ENCODE data around the gene LMX1B.
"Not testable (repeated sequence)": the region's sequence is repeated elsewhere in the genome, so short reads cannot be mapped to it uniquely, and the experiment has no call there.

LMX1B gene

GRCh38 chr9:126613651-126614050 lies at the start of gene LMX1B:
LMX1B (plus strand) TSS chr9:126613928; CDS start chr9:126614450, 522 bp downstream.
- DNase-seq (ENCODE audit: low read depth in 2 of 2) = no peak

GRCh38 chr9:126564128-126564527 lies 49.6 kb upstream of the LMX1B start:
- no peak for DNase-seq (ENCODE audit: low read depth in 2 of 2)

DNA sequence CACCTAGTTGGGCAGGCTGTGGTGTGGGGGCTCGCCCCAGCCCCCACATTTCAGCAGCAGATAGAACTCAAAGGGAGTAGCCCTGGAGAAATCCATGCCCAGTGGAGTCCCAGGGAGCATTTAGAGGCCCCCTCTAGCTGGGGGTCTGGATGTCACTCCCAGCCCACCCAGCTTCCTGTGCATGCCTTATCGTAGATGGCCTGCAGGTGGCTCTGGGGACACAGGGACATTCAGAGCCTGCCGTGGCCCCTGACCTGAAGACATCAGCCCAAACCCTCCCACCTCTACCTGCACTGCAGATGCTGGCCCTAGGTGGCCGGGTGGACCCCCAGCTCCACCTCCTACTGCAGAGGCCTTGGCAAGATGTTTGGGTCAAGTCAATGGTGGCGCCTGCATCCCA lies 49.0 kb upstream of the LMX1B start:
- DNase-seq (ENCODE audit: low read depth in 2 of 2) = no peak

DNA sequence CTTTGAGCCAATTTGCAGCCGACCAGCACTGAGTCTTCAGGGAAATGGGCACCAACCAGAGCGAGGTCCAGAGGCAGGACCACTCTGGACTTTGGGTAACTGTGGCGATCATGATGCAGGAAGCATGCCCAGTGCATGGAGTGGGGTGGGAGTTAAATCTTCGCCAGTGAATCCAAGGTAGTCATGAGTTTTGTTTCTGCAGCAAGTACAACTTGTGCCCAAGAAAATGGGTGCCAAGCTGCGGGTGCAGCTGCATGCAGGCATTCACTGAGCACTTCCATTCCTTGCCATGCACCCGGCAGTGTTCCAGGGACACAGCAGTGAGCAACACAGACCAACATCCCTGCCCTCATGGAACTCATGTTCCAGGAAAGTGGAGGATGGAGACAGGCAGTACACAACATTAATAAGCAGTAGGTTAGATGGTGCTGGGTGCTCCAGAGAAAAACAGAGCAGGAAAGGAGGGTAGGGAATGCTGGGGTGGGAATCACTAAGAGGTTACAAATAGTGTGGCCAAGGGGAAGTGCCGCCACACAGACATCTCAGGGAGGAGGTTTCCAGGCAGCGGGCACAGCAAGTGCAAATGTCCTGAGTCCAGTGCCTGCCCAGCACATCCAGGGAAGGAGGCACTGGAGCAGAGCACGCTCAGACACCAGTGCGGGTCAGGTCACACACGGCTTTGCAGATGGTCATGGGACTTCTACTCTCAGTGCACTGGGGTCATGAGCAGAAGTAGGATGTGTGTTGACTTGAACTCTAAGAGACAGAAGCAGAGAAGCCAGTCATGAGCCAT lies 48.2 kb upstream of the LMX1B start:
- DNase-seq (ENCODE audit: low read depth in 2 of 2) = no peak

DNA sequence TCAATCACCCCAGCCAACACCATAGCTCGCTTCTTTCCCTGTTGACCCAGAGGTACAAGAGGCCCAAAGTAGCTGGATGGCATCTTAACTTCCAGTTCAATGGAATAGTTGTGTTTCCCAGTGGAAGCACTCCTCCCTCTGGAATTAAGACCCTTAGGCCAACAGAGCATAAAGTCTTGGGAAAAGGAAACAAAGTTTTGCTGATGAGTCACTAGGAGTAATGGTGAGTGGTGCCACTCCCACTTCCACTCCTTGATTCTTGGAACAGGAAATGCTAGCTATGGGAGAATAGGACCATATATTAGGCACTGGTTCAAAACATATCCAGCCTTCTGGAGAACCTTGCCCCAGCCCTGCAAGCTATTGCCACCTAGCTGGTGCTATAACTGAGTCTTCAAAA lies 44.7 kb upstream of the LMX1B start:
- DNase-seq (ENCODE audit: low read depth in 2 of 2) = no peak

- no peak for DNase-seq (ENCODE audit: low read depth in 2 of 2)
Observed at GRCh38 chr9:126578029-126578428, 35.7 kb upstream of the LMX1B start.

GRCh38 chr9:126580319-126580718 lies 33.4 kb upstream of the LMX1B start:
- not testable (repeated sequence) for DNase-seq (ENCODE audit: low read depth in 2 of 2)

DNA sequence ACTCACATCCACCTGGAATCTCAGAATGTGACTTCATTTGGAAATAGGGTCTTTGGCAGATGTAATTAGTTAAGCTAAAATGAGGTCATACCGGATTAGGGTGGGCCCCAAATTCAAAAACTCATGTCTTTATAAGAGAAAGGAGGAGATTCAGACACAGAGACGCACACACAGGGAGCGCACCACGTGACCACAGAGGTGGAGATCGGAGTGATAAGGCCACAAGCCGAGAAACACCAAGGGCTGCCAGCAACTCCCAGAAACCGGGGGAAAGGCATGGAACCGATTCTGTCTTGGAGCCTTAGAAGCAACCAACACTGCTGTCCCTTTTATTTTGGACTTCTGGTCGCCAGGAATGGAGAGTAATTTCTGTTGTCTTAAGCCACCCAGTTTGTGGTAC lies 31.8 kb upstream of the LMX1B start:
- no peak for DNase-seq (ENCODE audit: low read depth in 2 of 2)

- no peak for DNase-seq (ENCODE audit: low read depth in 2 of 2)
Observed at GRCh38 chr9:126582427-126582826, 31.3 kb upstream of the LMX1B start.

DNA sequence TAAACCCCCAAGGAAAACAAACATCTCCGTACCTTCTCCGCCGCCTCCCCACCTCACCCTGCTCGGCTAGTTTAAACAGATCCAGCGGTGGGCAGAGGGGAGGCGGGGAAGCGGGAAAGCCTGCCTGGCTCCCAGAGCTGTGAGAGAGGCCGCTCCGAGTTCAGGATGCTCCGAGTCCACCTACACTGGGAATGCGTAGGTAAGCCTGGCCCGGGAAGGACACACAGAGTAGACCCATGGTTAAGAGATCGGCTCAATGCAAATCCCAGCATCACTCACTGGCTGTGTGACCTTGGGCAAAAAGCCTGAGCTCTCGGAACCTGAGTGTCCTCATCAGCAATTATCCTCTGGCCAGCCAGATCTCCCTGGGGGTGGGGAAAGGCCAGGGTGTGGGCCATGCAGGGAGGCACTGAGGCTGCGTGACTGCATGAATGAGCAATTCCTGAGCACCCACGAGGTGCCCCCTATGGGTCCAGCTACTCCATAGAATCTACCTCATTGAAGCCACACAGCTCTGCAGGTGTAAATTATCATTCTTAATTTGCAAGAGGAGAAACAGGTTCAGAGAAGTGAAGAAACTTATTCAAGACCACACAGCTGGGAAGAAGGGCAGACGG lies 30.5 kb upstream of the LMX1B start:
- DNase-seq (ENCODE audit: low read depth in 2 of 2) = no peak

GRCh38 chr9:126584611-126585010 lies 29.1 kb upstream of the LMX1B start:
- DNase-seq (ENCODE audit: low read depth in 2 of 2) = no peak

DNA sequence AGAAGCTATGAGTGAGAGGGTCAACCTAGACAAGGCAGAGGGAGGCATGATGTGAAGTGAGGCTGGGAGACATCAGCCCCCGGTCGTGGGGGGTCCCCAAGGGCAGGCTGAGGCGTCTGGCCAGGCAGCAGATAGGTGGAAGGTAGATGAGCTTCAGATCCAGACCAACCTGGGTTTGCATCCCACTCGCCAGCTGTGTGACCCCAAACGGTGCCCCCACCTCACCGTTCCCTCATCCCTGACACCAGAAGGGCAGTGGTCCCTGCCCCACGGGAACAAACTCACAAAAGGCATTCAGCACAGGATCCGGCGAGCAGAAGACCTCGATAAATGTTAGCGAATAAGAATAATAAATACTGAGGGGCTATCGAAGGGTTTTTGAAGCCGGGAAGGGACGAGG lies 27.5 kb upstream of the LMX1B start:
- no peak for DNase-seq (ENCODE audit: low read depth in 2 of 2)

GRCh38 chr9:126587187-126588185 lies 26.2 kb upstream of the LMX1B start:
- no peak for DNase-seq (ENCODE audit: low read depth in 2 of 2)

DNA sequence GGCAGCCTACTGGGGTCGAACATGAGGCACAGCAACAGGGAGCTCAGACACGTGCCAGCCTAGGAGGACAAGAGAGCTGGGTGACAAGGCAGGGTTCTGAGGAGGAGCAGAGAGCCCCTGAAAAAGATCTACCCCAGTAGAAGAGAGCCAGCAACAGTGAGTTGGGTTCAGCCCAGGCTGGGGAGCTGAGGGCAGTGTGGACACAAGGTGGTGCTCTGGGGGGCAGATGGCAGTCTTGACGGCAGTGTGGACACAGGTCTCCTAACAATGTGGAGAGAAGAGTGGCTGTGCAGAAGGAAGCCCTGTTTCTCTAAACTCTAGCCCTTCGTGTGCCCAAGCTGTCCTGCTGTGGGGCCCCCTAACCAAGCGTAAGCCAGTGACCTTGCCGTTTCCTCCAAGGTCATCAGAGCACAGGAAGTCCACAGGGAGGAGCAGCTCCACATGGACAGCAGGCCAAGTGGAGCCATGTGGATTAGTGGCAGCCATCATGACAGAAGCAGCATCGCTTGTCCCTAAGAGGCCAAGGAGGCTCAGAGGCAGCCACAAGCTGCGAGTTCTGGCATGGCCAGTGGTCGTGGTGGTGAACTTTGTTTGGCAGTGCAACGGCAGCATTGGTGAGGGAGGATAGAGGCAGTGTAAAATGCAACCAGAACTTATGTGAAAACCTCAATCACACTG lies 25.1 kb upstream of the LMX1B start:
- no peak for DNase-seq (ENCODE audit: low read depth in 2 of 2)

GRCh38 chr9:126589349-126589748 lies 24.4 kb upstream of the LMX1B start:
- no peak for DNase-seq (ENCODE audit: low read depth in 2 of 2)

- no peak for DNase-seq (ENCODE audit: low read depth in 2 of 2)
Observed at GRCh38 chr9:126591083-126591482, 22.6 kb upstream of the LMX1B start.

GRCh38 chr9:126591922-126592321 lies 21.8 kb upstream of the LMX1B start:
- DNase-seq (ENCODE audit: low read depth in 2 of 2) = no peak

- DNase-seq (ENCODE audit: low read depth in 2 of 2) = no peak
Observed at GRCh38 chr9:126592461-126592860, 21.3 kb upstream of the LMX1B start.

DNA sequence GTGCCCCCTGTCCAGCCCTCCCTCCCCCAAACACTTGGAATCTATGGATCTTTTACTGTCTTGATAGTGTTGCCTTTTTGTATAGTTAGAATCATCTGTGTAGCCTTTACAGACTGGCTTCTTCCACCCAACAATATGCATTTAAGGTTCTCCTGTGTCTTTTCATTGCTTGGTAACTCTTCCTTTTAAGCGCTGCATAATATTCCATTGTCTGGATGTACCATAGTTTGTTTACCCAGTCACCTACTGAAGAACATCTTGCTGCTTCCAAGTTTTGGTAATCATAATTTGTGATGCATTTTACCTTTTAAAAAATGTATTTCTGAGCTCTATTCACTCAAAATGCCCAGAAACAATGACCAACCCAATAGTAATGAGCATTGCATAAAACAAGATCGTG lies 17.7 kb upstream of the LMX1B start:
- no peak for DNase-seq (ENCODE audit: low read depth in 2 of 2)

- DNase-seq (ENCODE audit: low read depth in 2 of 2) = no peak
Observed at GRCh38 chr9:126599047-126599650, 14.6 kb upstream of the LMX1B start.

Data from activated CD8-positive, alpha-beta memory T cell treated with anti-CD3 and anti-CD28 coated beads for 4 hours (primary cell).